HPDE6-E6E7 (cell line): ENCODE data around the gene AADACL2.
"Not testable (repeated sequence)": the region's sequence is repeated elsewhere in the genome, so short reads cannot be mapped to it uniquely, and the experiment has no call there.

Source experiments
- DNase-seq: peaks from one replicate; pipeline ENCODE4 v3.0.0; 2011; ENCODE audit warnings: missing footprints; ENCODE audit errors: extremely low spot score

Gene AADACL2

GRCh38 chr3:151765685-151766084, 32.0 kb downstream of the AADACL2 start:
- DNase-seq: no peak

- DNase-seq: no peak
Measured at GRCh38 chr3:151766454-151766853, 32.7 kb downstream of the AADACL2 start.

- DNase-seq: no peak
Measured at GRCh38 chr3:151768393-151768930, 34.7 kb downstream of the AADACL2 start.

GRCh38 chr3:151769175-151769574, 35.4 kb downstream of the AADACL2 start:
- DNase-seq: no peak

- DNase-seq: no peak
Measured at GRCh38 chr3:151770956-151771355, 37.2 kb downstream of the AADACL2 start.

GRCh38 chr3:151772825-151773480, 39.2 kb downstream of the AADACL2 start:
- no peak for DNase-seq

GRCh38 chr3:151774235-151774634, 40.5 kb downstream of the AADACL2 start:
- no peak for DNase-seq

GRCh38 chr3:151774910-151775309, 41.2 kb downstream of the AADACL2 start:
- DNase-seq: no peak

- no peak for DNase-seq
Measured at GRCh38 chr3:151775314-151776258, 41.9 kb downstream of the AADACL2 start.

GRCh38 chr3:151776259-151776740, 42.6 kb downstream of the AADACL2 start:
- DNase-seq: no peak

GRCh38 chr3:151777880-151778279, 44.2 kb downstream of the AADACL2 start:
- DNase-seq: no peak

GRCh38 chr3:151787626-151788025, 53.9 kb downstream of the AADACL2 start:
- DNase-seq: no peak

- DNase-seq: no peak
Measured at GRCh38 chr3:151788401-151788800, 54.7 kb downstream of the AADACL2 start.

GRCh38 chr3:151789853-151790463, 56.2 kb downstream of the AADACL2 start:
- no peak for DNase-seq

- DNase-seq: not testable (repeated sequence)
Measured at GRCh38 chr3:151790763-151791162, 57.0 kb downstream of the AADACL2 start.

- no peak for DNase-seq
Measured at GRCh38 chr3:151792411-151792810, 58.7 kb downstream of the AADACL2 start.

GRCh38 chr3:151793636-151794035, 59.9 kb downstream of the AADACL2 start:
- DNase-seq: no peak

GRCh38 chr3:151794080-151794479, 60.4 kb downstream of the AADACL2 start:
- no peak for DNase-seq

- peak; percentile 8 for DNase-seq
Measured at GRCh38 chr3:151795276-151795675, 61.5 kb downstream of the AADACL2 start.

- no peak for DNase-seq
Measured at GRCh38 chr3:151796105-151796680, 62.5 kb downstream of the AADACL2 start.

GRCh38 chr3:151798466-151798865, 64.7 kb downstream of the AADACL2 start:
- no peak for DNase-seq

- DNase-seq: no peak
Measured at GRCh38 chr3:151800431-151800830, 66.7 kb downstream of the AADACL2 start.
